ENCODE measurements around the gene UBE2J2. TPM values are rescaled to one million over a fixed set of nuclear protein-coding genes. Genes with fewer than 3 reads are reported as not detected.

UBE2J2 gene
- total and polyA plus RNA-seq, 2 of the 13 experiments (the other 11 are each of a cell fraction or from before 2014, with no cell fraction given): 25.4 to 29.4 TPM

DNA sequence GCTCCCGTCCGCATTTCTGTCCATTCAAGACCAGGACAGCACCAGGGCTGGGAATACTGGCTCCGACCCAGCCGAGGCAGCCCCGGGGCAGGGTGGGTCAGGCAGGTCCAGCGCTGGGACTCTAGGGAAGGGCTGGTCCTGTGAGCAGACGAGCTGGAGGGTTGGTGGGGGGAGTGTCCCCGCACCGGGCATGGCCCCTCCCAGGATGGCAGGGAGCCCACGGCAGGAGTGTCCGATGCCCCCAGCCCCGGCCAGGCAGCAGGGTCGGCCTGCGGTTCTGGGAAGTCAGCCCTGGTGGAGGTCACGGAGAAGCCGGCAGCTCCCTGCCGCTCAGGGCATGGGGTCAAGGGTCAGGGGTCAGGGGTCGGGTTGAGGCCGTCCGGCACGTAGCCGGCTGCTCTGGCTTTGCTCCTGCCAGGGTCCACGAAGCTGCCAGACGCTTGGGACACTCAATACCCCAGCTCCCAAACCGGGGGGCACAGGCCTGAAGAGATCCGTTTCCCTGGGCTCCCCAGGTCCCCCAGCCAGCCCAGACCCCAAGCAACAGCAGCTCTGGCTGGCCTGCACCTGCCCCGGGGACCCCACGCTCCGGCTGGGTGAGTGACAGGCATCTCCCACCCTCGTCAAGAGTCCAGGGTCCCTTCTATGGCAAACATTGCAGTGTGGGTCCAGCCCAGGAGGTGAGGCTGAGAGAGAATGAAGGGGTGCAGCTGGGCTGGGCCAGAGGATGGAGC lies 33.9 kb downstream of the UBE2J2 start (continued):
- TF ChIP-seq ZBTB33 (CRISPR knock-in tag; IDR thresholded peaks at IDR 0.05): no peak
- no peak for TF ChIP-seq ZNF761 (CRISPR knock-in tag; conservative IDR thresholded peaks at IDR 0.05)
- TF ChIP-seq, protein P1, sequence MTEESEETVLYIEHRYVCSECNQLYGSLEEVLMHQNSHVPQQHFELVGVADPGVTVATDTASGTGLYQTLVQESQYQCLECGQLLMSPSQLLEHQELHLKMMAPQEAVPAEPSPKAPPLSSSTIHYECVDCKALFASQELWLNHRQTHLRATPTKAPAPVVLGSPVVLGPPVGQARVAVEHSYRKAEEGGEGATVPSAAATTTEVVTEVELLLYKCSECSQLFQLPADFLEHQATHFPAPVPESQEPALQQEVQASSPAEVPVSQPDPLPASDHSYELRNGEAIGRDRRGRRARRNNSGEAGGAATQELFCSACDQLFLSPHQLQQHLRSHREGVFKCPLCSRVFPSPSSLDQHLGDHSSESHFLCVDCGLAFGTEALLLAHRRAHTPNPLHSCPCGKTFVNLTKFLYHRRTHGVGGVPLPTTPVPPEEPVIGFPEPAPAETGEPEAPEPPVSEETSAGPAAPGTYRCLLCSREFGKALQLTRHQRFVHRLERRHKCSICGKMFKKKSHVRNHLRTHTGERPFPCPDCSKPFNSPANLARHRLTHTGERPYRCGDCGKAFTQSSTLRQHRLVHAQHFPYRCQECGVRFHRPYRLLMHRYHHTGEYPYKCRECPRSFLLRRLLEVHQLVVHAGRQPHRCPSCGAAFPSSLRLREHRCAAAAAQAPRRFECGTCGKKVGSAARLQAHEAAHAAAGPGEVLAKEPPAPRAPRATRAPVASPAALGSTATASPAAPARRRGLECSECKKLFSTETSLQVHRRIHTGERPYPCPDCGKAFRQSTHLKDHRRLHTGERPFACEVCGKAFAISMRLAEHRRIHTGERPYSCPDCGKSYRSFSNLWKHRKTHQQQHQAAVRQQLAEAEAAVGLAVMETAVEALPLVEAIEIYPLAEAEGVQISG (CRISPR knock-in tag; IDR thresholded peaks at IDR 0.05): peak; percentile 33; the same call in 1 of the 2 replicates
- peak; percentile 87 for TF ChIP-seq ZBTB7B (CRISPR knock-in tag; IDR thresholded peaks at IDR 0.05)
- TF ChIP-seq PHF20 (CRISPR knock-in tag; IDR thresholded peaks at IDR 0.05): peak; percentile 34; the same call in 1 of the 2 replicates
- TF ChIP-seq, protein P2, sequence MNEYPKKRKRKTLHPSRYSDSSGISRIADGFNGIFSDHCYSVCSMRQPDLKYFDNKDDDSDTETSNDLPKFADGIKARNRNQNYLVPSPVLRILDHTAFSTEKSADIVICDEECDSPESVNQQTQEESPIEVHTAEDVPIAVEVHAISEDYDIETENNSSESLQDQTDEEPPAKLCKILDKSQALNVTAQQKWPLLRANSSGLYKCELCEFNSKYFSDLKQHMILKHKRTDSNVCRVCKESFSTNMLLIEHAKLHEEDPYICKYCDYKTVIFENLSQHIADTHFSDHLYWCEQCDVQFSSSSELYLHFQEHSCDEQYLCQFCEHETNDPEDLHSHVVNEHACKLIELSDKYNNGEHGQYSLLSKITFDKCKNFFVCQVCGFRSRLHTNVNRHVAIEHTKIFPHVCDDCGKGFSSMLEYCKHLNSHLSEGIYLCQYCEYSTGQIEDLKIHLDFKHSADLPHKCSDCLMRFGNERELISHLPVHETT (CRISPR knock-in tag; conservative IDR thresholded peaks at IDR 0.05): no peak
- peak; percentile 61; the same call in 1 of the 2 replicates for TF ChIP-seq ZNF800 (CRISPR knock-in tag; IDR thresholded peaks at IDR 0.05)
- TF ChIP-seq, protein P3, sequence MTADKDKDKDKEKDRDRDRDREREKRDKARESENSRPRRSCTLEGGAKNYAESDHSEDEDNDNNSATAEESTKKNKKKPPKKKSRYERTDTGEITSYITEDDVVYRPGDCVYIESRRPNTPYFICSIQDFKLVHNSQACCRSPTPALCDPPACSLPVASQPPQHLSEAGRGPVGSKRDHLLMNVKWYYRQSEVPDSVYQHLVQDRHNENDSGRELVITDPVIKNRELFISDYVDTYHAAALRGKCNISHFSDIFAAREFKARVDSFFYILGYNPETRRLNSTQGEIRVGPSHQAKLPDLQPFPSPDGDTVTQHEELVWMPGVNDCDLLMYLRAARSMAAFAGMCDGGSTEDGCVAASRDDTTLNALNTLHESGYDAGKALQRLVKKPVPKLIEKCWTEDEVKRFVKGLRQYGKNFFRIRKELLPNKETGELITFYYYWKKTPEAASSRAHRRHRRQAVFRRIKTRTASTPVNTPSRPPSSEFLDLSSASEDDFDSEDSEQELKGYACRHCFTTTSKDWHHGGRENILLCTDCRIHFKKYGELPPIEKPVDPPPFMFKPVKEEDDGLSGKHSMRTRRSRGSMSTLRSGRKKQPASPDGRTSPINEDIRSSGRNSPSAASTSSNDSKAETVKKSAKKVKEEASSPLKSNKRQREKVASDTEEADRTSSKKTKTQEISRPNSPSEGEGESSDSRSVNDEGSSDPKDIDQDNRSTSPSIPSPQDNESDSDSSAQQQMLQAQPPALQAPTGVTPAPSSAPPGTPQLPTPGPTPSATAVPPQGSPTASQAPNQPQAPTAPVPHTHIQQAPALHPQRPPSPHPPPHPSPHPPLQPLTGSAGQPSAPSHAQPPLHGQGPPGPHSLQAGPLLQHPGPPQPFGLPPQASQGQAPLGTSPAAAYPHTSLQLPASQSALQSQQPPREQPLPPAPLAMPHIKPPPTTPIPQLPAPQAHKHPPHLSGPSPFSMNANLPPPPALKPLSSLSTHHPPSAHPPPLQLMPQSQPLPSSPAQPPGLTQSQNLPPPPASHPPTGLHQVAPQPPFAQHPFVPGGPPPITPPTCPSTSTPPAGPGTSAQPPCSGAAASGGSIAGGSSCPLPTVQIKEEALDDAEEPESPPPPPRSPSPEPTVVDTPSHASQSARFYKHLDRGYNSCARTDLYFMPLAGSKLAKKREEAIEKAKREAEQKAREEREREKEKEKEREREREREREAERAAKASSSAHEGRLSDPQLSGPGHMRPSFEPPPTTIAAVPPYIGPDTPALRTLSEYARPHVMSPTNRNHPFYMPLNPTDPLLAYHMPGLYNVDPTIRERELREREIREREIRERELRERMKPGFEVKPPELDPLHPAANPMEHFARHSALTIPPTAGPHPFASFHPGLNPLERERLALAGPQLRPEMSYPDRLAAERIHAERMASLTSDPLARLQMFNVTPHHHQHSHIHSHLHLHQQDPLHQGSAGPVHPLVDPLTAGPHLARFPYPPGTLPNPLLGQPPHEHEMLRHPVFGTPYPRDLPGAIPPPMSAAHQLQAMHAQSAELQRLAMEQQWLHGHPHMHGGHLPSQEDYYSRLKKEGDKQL (CRISPR knock-in tag; IDR thresholded peaks at IDR 0.05; ENCODE audit: low read depth): no peak
- peak; percentile 13; the same call in 1 of the 2 replicates for TF ChIP-seq ZFP90 (CRISPR knock-in tag; IDR thresholded peaks at IDR 0.05; ENCODE audit: borderline replicate concordance)
- TF ChIP-seq ZNF432 (CRISPR knock-in tag; IDR thresholded peaks at IDR 0.05; ENCODE audit: borderline replicate concordance): no peak

All from HepG2 (cell line).